Trophoblast cell (in vitro differentiated cells and primary cell): ENCODE measurements around the gene RAB30.
"Not testable (repeated sequence)": the region's sequence is repeated elsewhere in the genome, so short reads cannot be mapped to it uniquely, and the experiment has no call there.

Source experiments
- DNase-seq, 2 donors: peaks; one replicate each; pipeline ENCODE4 v3.0.0-alpha.2; 2016
- H2AFZ ChIP-seq: 2 replicates; pipeline ENCODE4 v1.6.1; 2013; ENCODE audit warnings: low read length, moderate library complexity, mild to moderate bottlenecking; ENCODE audit not compliant: insufficient read depth, poor library complexity
- H2AK5ac ChIP-seq: 2 replicates; pipeline ENCODE4 v1.6.1; 2013; ENCODE audit warnings: mild to moderate bottlenecking, low read length
- H2BK120ac ChIP-seq: 2 replicates; pipeline ENCODE4 v1.6.1; 2013; ENCODE audit warnings: low read length, mild to moderate bottlenecking, moderate library complexity; ENCODE audit not compliant: insufficient read depth, poor library complexity
- H2BK12ac ChIP-seq: 2 replicates; pipeline ENCODE4 v1.6.1; 2013; ENCODE audit warnings: mild to moderate bottlenecking, low read length, moderate library complexity
- H2BK5ac ChIP-seq: 2 replicates; pipeline ENCODE4 v1.6.1; 2013; ENCODE audit warnings: low read length, low read depth, moderate library complexity, mild to moderate bottlenecking; ENCODE audit not compliant: poor library complexity
- H3K14ac ChIP-seq: 2 replicates; pipeline ENCODE4 v1.6.1; 2013; ENCODE audit warnings: mild to moderate bottlenecking, low read length
- H3K18ac ChIP-seq: 2 replicates; pipeline ENCODE4 v1.6.1; 2013; ENCODE audit warnings: mild to moderate bottlenecking, low read length
- H3K23ac ChIP-seq: 2 replicates; pipeline ENCODE4 v1.6.1; 2013; ENCODE audit warnings: low read length
- H3K27ac ChIP-seq: 2 replicates; pipeline ENCODE4 v1.5.1; 2013; ENCODE audit warnings: low read depth, mild to moderate bottlenecking, inconsistent platforms, low read length, moderate library complexity
- H3K27me3 ChIP-seq: 2 replicates; pipeline ENCODE4 v1.6.1; 2013; ENCODE audit warnings: inconsistent platforms, mild to moderate bottlenecking, low read length, moderate library complexity; ENCODE audit not compliant: insufficient read depth
- H3K36me3 ChIP-seq, 2 experiments: 1 replicate in 1 of 2; 2 replicates in 1 of 2; pipeline ENCODE4 v1.6.1; 2013; ENCODE audit warnings: low read length in 2 of 2, mild to moderate bottlenecking in 2 of 2, moderate library complexity in 1 of 2; ENCODE audit not compliant: insufficient read depth in 2 of 2, control insufficient read depth in 1 of 2
- H3K4ac ChIP-seq: 2 replicates; pipeline ENCODE4 v1.6.1; 2013; ENCODE audit warnings: low read depth, mild to moderate bottlenecking, low read length, moderate library complexity
- H3K4me1 ChIP-seq, 2 experiments: 1 replicate in 1 of 2; 2 replicates in 1 of 2; pipeline ENCODE4 v1.6.1; 2013; ENCODE audit warnings: low read length in 2 of 2, mild to moderate bottlenecking in 2 of 2, moderate library complexity in 1 of 2; ENCODE audit not compliant: insufficient read depth in 2 of 2, control insufficient read depth in 1 of 2
- H3K4me2 ChIP-seq: 2 replicates; pipeline ENCODE4 v1.6.1; 2013; ENCODE audit warnings: inconsistent platforms, mild to moderate bottlenecking, low read length, moderate library complexity
- H3K4me3 ChIP-seq: 2 replicates; pipeline ENCODE4 v1.5.1; 2013; ENCODE audit warnings: mild to moderate bottlenecking, low read depth, low read length, inconsistent platforms
- H3K79me1 ChIP-seq: one replicate; pipeline ENCODE4 v1.6.1; 2013; ENCODE audit warnings: low read length
- H3K79me2 ChIP-seq: 2 replicates; pipeline ENCODE4 v1.6.1; 2013; ENCODE audit warnings: low read length, mild to moderate bottlenecking; ENCODE audit not compliant: control insufficient read depth, insufficient read depth, poor library complexity
- H3K9ac ChIP-seq: 2 replicates; pipeline ENCODE4 v1.6.1; 2013; ENCODE audit warnings: mild to moderate bottlenecking, low read length
- H3K9me3 ChIP-seq: 2 replicates; pipeline ENCODE4 v1.6.1; 2013; ENCODE audit warnings: low read depth, mild to moderate bottlenecking, control low read depth, inconsistent platforms, low read length; ENCODE audit not compliant: insufficient read depth
- H4K12ac ChIP-seq: 2 replicates; pipeline ENCODE4 v1.6.1; 2013; ENCODE audit warnings: low read depth, mild to moderate bottlenecking, low read length, moderate library complexity
- H4K8ac ChIP-seq: 2 replicates; pipeline ENCODE4 v1.6.1; 2013; ENCODE audit warnings: low read depth, mild to moderate bottlenecking, low read length, moderate library complexity
- H4K91ac ChIP-seq: one replicate; pipeline ENCODE4 v1.6.1; 2013; ENCODE audit warnings: low read depth, mild to moderate bottlenecking, low read length, moderate library complexity
- WGBS: extraction: QIAGEN DNeasy Blood & Tissue Kit; methylation state at CpG from one replicate; pipeline ENCODE4 v1.1.7; 2013; ENCODE audit warnings: missing lambda C conversion rate; ENCODE audit not compliant: insufficient read length, insufficient coverage; ENCODE audit errors: extremely low coverage; 5-methylcytosine and 5-hydroxymethylcytosine counted together

RAB30 gene

GRCh38 chr11:82945682-82946081 lies 126.0 kb downstream of the RAB30 start:
- no peak overlapping the region for H3K27ac ChIP-seq
- H3K4me2 ChIP-seq = no peak overlapping the region
- no peak overlapping the region for H2BK5ac ChIP-seq
- no peak overlapping the region for H4K8ac ChIP-seq
- H2BK120ac ChIP-seq = no peak overlapping the region
- H2BK12ac ChIP-seq = no peak overlapping the region
- no peak overlapping the region for H3K4me3 ChIP-seq
- H3K79me1 ChIP-seq = no peaks in the 10 kb centered on the region
- H2AK5ac ChIP-seq = no peak overlapping the region
- no peaks in the 10 kb centered on the region for H3K36me3 ChIP-seq
- no peak overlapping the region for H3K4ac ChIP-seq
- no peaks in the 10 kb centered on the region for H3K79me2 ChIP-seq
- no peak overlapping the region for H4K91ac ChIP-seq
- H3K9me3 ChIP-seq = peaks cover 4% of the 10 kb centered on the region
- H2AFZ ChIP-seq = no peak overlapping the region
- no peak for DNase-seq
- H3K27me3 ChIP-seq = no peaks in the 10 kb centered on the region
- H3K9ac ChIP-seq = no peak overlapping the region
- no peaks in the 10 kb centered on the region for H3K4me1 ChIP-seq
- H3K18ac ChIP-seq = no peak overlapping the region
- H4K12ac ChIP-seq = no peak overlapping the region
- no peak overlapping the region for H3K23ac ChIP-seq
- H3K14ac ChIP-seq = no peak overlapping the region

DNA sequence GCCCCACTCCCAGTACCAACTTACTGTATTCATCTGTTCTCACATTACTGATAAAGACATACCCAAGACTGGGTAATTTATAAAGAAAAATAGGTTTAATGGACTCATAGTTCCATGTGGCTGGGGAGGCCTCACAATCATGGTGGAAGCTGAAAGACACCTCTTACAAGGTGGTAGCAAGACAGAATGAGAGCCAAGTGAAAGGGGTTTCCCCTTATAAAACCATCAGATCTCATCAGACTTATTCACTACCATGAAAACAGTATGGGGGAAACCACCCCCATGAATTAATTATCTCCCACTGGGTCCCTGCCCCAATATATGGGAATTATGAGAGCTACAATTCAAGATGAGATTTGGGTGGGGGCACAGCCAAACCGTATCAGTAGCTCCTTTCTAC lies 126.7 kb downstream of the RAB30 start:
- not testable (repeated sequence) for H3K4me1 ChIP-seq, H2AFZ ChIP-seq, H3K4me2 ChIP-seq, H4K91ac ChIP-seq, H3K36me3 ChIP-seq, H3K4ac ChIP-seq, H4K8ac ChIP-seq, H3K79me2 ChIP-seq, H2BK12ac ChIP-seq, H3K79me1 ChIP-seq, H3K9ac ChIP-seq, H3K27me3 ChIP-seq, H4K12ac ChIP-seq, H3K9me3 ChIP-seq, H3K27ac ChIP-seq, H3K4me3 ChIP-seq, H2BK5ac ChIP-seq, H3K14ac ChIP-seq, H2AK5ac ChIP-seq, H3K18ac ChIP-seq, H2BK120ac ChIP-seq, DNase-seq, H3K23ac ChIP-seq
- no CpG with 5 or more reads among the region's 1 CpG for WGBS

DNA sequence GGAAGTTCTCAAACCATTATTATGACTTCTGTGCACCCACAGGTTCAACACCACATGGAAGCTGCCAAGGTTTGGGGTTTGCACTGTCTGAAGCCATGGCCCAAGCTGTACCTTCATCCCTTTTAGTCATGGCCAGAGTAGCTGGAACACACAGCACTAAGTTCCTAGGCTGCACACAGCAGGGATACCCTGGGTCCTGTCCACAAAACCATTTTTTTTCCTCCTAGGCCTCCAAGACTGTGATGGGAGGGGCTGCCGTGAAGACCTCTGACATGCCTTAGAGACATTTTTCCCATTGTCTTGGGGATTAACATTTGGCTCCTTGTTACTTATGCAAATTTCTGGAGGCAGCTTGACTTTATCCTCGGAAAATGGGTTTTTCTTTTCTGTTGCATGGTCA lies 127.5 kb downstream of the RAB30 start:
- Histone ChIP-seq H3K4me3 (no peak overlapping the region), H2AK5ac (no peak overlapping the region), H2AFZ (no peak overlapping the region), H3K4me1 (peaks cover 0 to 2% of the 10 kb centered on the region in 2 experiments), H3K18ac (no peak overlapping the region), H4K12ac (no peak overlapping the region), H2BK120ac (no peak overlapping the region), H3K23ac (no peak overlapping the region), H3K79me1 (no peaks in the 10 kb centered on the region), H3K27me3 (no peaks in the 10 kb centered on the region), H2BK12ac (no peak overlapping the region), H3K4me2 (no peak overlapping the region), H3K9ac (no peak overlapping the region), H3K36me3 (no peaks in the 10 kb centered on the region), H3K79me2 (no peaks in the 10 kb centered on the region), H4K8ac (no peak overlapping the region), H3K14ac (no peak overlapping the region), H4K91ac (no peak overlapping the region), H2BK5ac (no peak overlapping the region), H3K4ac (no peak overlapping the region), H3K9me3 (peaks cover 2% of the 10 kb centered on the region), H3K27ac (no peak overlapping the region)
- WGBS = no CpG with 5 or more reads among the region's 2 CpGs
- DNase-seq = no peak

DNA sequence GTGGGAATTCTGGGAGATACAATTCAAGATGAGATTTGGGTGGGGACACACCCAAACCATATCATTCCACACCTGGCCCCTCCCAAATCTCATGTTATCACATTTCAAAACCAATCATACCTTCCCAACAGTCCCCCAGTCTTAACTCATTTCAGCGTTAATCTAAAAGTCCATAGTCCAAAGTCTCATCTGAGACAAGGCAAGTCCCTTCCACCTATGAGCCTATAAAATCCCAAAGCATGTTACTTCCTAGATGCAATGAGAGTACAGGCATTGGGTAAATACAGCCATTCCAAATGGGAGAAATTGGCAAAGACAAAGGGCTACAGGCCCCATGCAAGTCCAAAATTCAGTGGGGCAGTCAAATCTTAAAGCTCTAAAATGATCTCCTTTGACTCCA lies 128.3 kb downstream of the RAB30 start:
- H3K4me3 ChIP-seq, H3K9ac ChIP-seq, H3K4me1 ChIP-seq, H3K27me3 ChIP-seq, H4K91ac ChIP-seq, H2BK12ac ChIP-seq, H3K18ac ChIP-seq, H2AK5ac ChIP-seq, H3K4ac ChIP-seq, H3K36me3 ChIP-seq, H2AFZ ChIP-seq, H3K14ac ChIP-seq, H4K8ac ChIP-seq, H3K9me3 ChIP-seq, H3K23ac ChIP-seq, H3K27ac ChIP-seq, H2BK5ac ChIP-seq, H2BK120ac ChIP-seq, H3K4me2 ChIP-seq, H3K79me2 ChIP-seq, H3K79me1 ChIP-seq, H4K12ac ChIP-seq, DNase-seq: not testable (repeated sequence)
- no CpG with 5 or more reads among the region's 1 CpG for WGBS
